PC-3 (cell line): Measurements from ENCODE around the gene GBA3.

ENCODE experiments used
- EZH2 ChIP-seq: fragments of 300-600 bp; sonication (generic); IDR thresholded peaks from one replicate; pipeline ENCODE4 v1.6.1; 2017; ENCODE audit warnings: antibody characterized with exemption, mild to moderate bottlenecking, low read length; ENCODE audit not compliant: unreplicated experiment
- EZH2phosphoT487 ChIP-seq: fragments of 300-600 bp; sonication (generic); IDR thresholded peaks from 2 replicates; pipeline ENCODE4 v1.6.1; 2018; ENCODE audit warnings: mild to moderate bottlenecking, antibody characterized with exemption, low read length, borderline replicate concordance
- TF ChIP-seq, protein P1 (sequence below): fragments of 300-600 bp; sonication (generic); conservative IDR thresholded peaks from 2 replicates; pipeline ENCODE4 v1.5.1; 2017; ENCODE audit warnings: antibody characterized with exemption, low read depth, mild to moderate bottlenecking, low read length

DNA sequence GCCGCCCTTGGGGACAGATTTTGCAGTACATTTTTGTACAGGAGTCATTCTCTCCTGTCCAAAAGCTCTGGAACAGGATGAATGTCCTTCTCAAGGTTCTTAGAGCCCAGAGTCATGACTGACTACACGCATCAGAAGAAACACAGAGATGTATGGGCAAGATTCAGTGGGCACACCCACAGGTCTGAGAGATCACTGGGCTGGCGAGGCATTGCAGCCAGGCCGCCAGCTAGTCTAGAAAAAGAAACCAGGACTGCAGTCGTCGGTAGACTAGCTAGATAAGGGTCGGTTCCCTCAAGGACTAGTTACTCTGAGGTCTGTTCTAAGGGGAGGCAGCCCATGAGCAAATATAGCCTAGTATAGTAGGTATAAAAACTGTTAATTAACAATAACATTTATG lies 19.8 kb downstream of the GBA3 start:
- no peak for TF ChIP-seq EZH2
- TF ChIP-seq, protein P1, sequence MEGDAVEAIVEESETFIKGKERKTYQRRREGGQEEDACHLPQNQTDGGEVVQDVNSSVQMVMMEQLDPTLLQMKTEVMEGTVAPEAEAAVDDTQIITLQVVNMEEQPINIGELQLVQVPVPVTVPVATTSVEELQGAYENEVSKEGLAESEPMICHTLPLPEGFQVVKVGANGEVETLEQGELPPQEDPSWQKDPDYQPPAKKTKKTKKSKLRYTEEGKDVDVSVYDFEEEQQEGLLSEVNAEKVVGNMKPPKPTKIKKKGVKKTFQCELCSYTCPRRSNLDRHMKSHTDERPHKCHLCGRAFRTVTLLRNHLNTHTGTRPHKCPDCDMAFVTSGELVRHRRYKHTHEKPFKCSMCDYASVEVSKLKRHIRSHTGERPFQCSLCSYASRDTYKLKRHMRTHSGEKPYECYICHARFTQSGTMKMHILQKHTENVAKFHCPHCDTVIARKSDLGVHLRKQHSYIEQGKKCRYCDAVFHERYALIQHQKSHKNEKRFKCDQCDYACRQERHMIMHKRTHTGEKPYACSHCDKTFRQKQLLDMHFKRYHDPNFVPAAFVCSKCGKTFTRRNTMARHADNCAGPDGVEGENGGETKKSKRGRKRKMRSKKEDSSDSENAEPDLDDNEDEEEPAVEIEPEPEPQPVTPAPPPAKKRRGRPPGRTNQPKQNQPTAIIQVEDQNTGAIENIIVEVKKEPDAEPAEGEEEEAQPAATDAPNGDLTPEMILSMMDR = no peak
- no peak for TF ChIP-seq EZH2phosphoT487
